Measurements from ENCODE around the gene OGFOD1. TPM values are rescaled to one million over a fixed set of nuclear protein-coding genes. Genes with fewer than 3 reads are reported as not detected.

Gene OGFOD1
- polyA plus RNA-seq, 3 donors: 8.2 to 37.9 (median 23.4) TPM

DNA sequence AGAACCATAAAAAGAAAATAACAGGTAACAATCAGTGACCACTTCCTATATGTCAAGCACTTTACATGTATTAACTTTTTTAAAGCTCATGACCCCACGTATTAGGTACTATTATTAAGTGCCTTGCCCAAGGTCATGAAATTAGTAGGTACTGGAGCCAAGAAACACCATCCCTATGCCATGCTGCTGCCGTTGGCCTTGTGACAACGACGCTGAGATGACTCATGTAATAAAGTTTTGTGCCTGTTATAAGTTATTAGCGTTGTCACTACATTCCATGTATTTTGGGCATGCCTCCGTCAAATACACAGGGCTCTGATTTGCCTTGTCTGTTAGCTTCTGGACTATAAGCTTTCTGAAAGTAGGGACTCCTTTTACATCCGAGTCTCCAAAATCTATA lies 67.1 kb downstream of the OGFOD1 start:
- H3K27ac ChIP-seq (ENCODE audit: low read depth in 1 of 2, low read length in 2 of 2): no peak overlapping the region
- Mint-ChIP-seq H3K27ac (no peak overlapping the region), H3K27me3 (ENCODE audit: low read depth in 3 of 3) (peaks cover 0 to 2% (median 0%) of the 10 kb centered on the region in 3 donors), H3K4me1 (peaks cover 25% of the 10 kb centered on the region), H3K4me3 (peak overlapping the region in 1 of 2 donors; percentile 88), H3K9me3 (no peaks in the 10 kb centered on the region), H3K36me3 (no peaks in the 10 kb centered on the region)
- H3K36me3 ChIP-seq (replicated peaks in 1 of 2; ENCODE audit: control insufficient read depth in 1 of 2, insufficient read depth in 2 of 2, low read length in 2 of 2): no peaks in the 10 kb centered on the region
- TF ChIP-seq, protein P1, sequence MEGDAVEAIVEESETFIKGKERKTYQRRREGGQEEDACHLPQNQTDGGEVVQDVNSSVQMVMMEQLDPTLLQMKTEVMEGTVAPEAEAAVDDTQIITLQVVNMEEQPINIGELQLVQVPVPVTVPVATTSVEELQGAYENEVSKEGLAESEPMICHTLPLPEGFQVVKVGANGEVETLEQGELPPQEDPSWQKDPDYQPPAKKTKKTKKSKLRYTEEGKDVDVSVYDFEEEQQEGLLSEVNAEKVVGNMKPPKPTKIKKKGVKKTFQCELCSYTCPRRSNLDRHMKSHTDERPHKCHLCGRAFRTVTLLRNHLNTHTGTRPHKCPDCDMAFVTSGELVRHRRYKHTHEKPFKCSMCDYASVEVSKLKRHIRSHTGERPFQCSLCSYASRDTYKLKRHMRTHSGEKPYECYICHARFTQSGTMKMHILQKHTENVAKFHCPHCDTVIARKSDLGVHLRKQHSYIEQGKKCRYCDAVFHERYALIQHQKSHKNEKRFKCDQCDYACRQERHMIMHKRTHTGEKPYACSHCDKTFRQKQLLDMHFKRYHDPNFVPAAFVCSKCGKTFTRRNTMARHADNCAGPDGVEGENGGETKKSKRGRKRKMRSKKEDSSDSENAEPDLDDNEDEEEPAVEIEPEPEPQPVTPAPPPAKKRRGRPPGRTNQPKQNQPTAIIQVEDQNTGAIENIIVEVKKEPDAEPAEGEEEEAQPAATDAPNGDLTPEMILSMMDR (IDR thresholded peaks at IDR 0.05): no peak
- no peak for DNase-seq
- no peaks in the 10 kb centered on the region for H3K9me3 ChIP-seq (replicated peaks in 1 of 2; ENCODE audit: control insufficient read depth in 1 of 2, insufficient read depth in 1 of 2, low read length in 2 of 2)
- H3K4me3 ChIP-seq (replicated peaks in 1 of 3; ENCODE audit: low read depth in 2 of 3, low read length in 3 of 3): no peak overlapping the region
- peaks cover 10 to 18% of the 10 kb centered on the region in 2 donors for H3K4me1 ChIP-seq (ENCODE audit: control insufficient read depth in 1 of 2, insufficient read depth in 2 of 2, low read length in 2 of 2)
- no peaks in the 10 kb centered on the region for H3K27me3 ChIP-seq (ENCODE audit: control insufficient read depth in 2 of 2, insufficient read depth in 2 of 2, low read length in 2 of 2)
- no peak overlapping the region for H2AFZ ChIP-seq (ENCODE audit: insufficient read depth, low read depth, low read length, poor library complexity, severe bottlenecking)
- WGBS (ENCODE audit: insufficient coverage): 100% methylated on average over 2 of the region's 7 CpGs
- no peak overlapping the region for H3K4me2 ChIP-seq (replicated peaks; ENCODE audit: extremely low read depth, low read length, poor library complexity, severe bottlenecking)
- H3K9ac ChIP-seq (ENCODE audit: insufficient read depth, low read length, poor library complexity, severe bottlenecking): no peak overlapping the region
- intact Hi-C loops (cut with micrococcal nuclease): loop anchor here (5.0 kb wide), 1 partner anchor 184 kb away; no protein-coding TSS in a partner anchor
- no peaks in the 10 kb centered on the region for H3K79me2 ChIP-seq (ENCODE audit: insufficient read depth, low read length)
- H4K20me1 ChIP-seq (ENCODE audit: insufficient read depth, low read length): peaks cover 22% of the 10 kb centered on the region

DNA sequence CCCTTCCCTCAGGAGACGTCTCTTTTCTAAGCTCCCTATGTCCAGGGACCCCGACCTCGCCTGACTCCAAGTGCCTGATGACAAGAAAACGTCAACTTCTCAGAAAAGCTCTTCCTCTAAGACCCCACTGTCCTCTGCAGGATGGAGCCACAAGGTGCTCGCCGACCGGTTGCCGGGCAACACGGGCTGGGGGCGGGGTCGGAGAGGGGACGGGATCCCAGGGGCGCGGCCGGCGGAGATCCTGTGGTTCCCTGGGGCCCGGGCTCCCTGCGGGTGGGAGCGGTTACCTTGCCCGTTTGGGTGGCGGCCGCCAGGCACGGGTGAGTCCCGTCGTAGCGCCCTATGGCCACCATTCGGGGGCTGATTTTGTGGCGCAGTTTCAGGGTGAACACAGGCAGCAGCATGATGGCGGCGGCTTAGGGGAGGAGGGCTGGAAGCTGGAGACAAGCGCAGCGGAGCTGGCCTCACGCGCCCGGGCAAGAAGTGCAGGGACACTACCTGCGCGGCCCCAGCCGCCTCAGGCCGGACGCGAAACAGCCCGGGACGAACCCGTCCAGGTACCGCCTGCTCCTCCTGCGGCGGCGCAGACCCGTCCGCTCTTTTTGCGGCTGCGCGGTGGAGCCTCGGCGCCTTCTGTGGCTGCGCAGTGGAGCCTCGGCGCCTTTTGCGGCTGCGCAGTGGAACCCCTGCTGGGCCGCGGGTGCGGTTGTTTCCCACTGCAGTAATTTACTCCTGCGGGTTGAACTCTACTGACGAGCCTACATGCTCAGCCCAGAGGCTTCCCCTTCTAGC lies 68.3 kb downstream of the OGFOD1 start, which contains the start of gene BBS2:
TSS of gene BBS2 (minus strand) at position 566 of the 792 bp plus-strand sequence. CDS start at position 404, 162 bp downstream.
- Histone ChIP-seq H3K9me3 (replicated peaks in 1 of 2; ENCODE audit: control insufficient read depth in 1 of 2, insufficient read depth in 1 of 2, low read length in 2 of 2) (no peaks in the 10 kb centered on the region), H4K20me1 (ENCODE audit: insufficient read depth, low read length) (peaks cover 15% of the 10 kb centered on the region), H3K4me3 (replicated peaks in 1 of 3; ENCODE audit: low read depth in 2 of 3, low read length in 3 of 3) (peak within 1 kb of the TSS; percentile 76 to 99 (median 96)), H3K4me1 (ENCODE audit: control insufficient read depth in 1 of 2, insufficient read depth in 2 of 2, low read length in 2 of 2) (peaks cover 10 to 16% of the 10 kb centered on the region in 2 donors), H3K79me2 (ENCODE audit: insufficient read depth, low read length) (no peaks in the 10 kb centered on the region), H3K27ac (ENCODE audit: low read depth in 1 of 2, low read length in 2 of 2) (peak within 1 kb of the TSS; percentile 43 to 76), H3K4me2 (replicated peaks; ENCODE audit: extremely low read depth, low read length, poor library complexity, severe bottlenecking) (peak within 1 kb of the TSS; percentile 94), H3K36me3 (replicated peaks in 1 of 2; ENCODE audit: control insufficient read depth in 1 of 2, insufficient read depth in 2 of 2, low read length in 2 of 2) (no peaks in the 10 kb centered on the region), H2AFZ (ENCODE audit: insufficient read depth, low read depth, low read length, poor library complexity, severe bottlenecking) (peak within 1 kb of the TSS; percentile 100), H3K27me3 (ENCODE audit: control insufficient read depth in 2 of 2, insufficient read depth in 2 of 2, low read length in 2 of 2) (no peaks in the 10 kb centered on the region), H3K9ac (ENCODE audit: insufficient read depth, low read length, poor library complexity, severe bottlenecking) (peak within 1 kb of the TSS; percentile 82)
- WGBS (ENCODE audit: insufficient coverage): 0% methylated on average over 65 of the region's 65 CpGs
- peaks cover 0 to 1% (median 0%) of the 10 kb centered on the region in 7 donors for H3K9me3 Mint-ChIP-seq
- H3K4me3 Mint-ChIP-seq: peak within 1 kb of the TSS; percentile 85 to 88
- DNase-seq: peak; percentile 72 to 82 (median 80)
- H3K27me3 Mint-ChIP-seq (ENCODE audit: low read depth in 3 of 3): peaks cover 0 to 2% (median 0%) of the 10 kb centered on the region in 3 donors
- intact Hi-C loops (cut with micrococcal nuclease): loop anchor here (5.0 kb wide), 1 partner anchor 183 kb away; no protein-coding TSS in a partner anchor
- H3K4me1 Mint-ChIP-seq: peaks cover 18% of the 10 kb centered on the region
- no peaks in the 10 kb centered on the region for H3K36me3 Mint-ChIP-seq
- TF ChIP-seq, protein P1 (IDR thresholded peaks at IDR 0.05): no peak
- H3K27ac Mint-ChIP-seq: peak within 1 kb of the TSS; percentile 54 to 92 (median 78)

All from CD14-positive monocyte (primary cell).